Endothelial cell of umbilical vein (primary cell): Measurements from ENCODE around the gene OTP. TPM values are rescaled to one million over a fixed set of nuclear protein-coding genes. Genes with fewer than 3 reads are reported as not detected.

Experiments used
- BruUV-seq: library from RNA; stranded (reverse); fragments of 400-500 nt; replicated peaks from 2 replicates; lab custom pipeline; 2021; lab: Mats Ljungman, UMichigan
- CTCF ChIA-PET: fragments of 300-600, 350-600 bp; sonication (Branson Sonifier 250); formaldehyde crosslinking; loops from one replicate; lab custom pipeline; 2021; ENCODE audit warnings: antibody characterized with exemption, inconsistent platforms; lab: Charles Lee
- POLR2A ChIA-PET: fragments of 300-600, 350-600 bp; sonication (Branson Sonifier 250); formaldehyde crosslinking; loops from one replicate; lab custom pipeline; 2021; ENCODE audit warnings: antibody characterized with exemption, inconsistent platforms; lab: Charles Lee
- DNase-seq: peaks from one replicate; pipeline ENCODE4 v3.0.0-alpha.2; 2011; ENCODE audit warnings: low read depth, low spot score
- FAIRE-seq: peaks from 2 replicates; lab custom pipeline; 2011; peaks lifted over from hg19 to GRCh38; lab: Jason Lieb, UNC
- H2AFZ ChIP-seq: 2 replicates; pipeline ENCODE4 v1.6.0; 2012; ENCODE audit warnings: low read depth, low read length, control low read depth, inconsistent platforms
- H3K27ac ChIP-seq: 2 replicates; pipeline ENCODE4 v1.5.1; 2011; ENCODE audit warnings: low read depth, mild to moderate bottlenecking, control low read depth, low read length, moderate library complexity; ENCODE audit not compliant: insufficient read depth
- H3K27me3 ChIP-seq, 2 experiments: 2 replicates each; pipeline versions ENCODE4 v1.6.0 to v1.6.1; 2011; ENCODE audit warnings: low read length in 2 of 2, mixed read lengths in 1 of 2; ENCODE audit not compliant: control insufficient read depth in 2 of 2, insufficient read depth in 2 of 2
- H3K36me3 ChIP-seq, 2 experiments: 2 replicates in 1 of 2; 3 replicates in 1 of 2; pipeline ENCODE4 v1.5.1; 2011; ENCODE audit warnings: low read length in 2 of 2, mild to moderate bottlenecking in 1 of 2, moderate library complexity in 1 of 2; ENCODE audit not compliant: control insufficient read depth in 2 of 2, insufficient read depth in 2 of 2; ENCODE audit errors: extremely low read depth in 1 of 2
- H3K4me1 ChIP-seq: 3 replicates; pipeline ENCODE4 v1.5.1; 2011; ENCODE audit warnings: mild to moderate bottlenecking, low read length; ENCODE audit not compliant: control insufficient read depth, insufficient read depth; ENCODE audit errors: extremely low read depth
- H3K4me2 ChIP-seq: 2 replicates; pipeline ENCODE4 v1.6.1; 2011; ENCODE audit warnings: low read length, control low read depth, mixed read lengths; ENCODE audit not compliant: insufficient read depth
- H3K4me3 ChIP-seq, 3 experiments: fragments of 200-600 bp in 1 of 3; sonication (generic), shearing (Covaris generic) in 1 of 3; replicated peaks in 1 of 3; 2 replicates each; pipeline ENCODE4 v1.5.1; 2011 to 2016; ENCODE audit warnings: control low read depth in 3 of 3, low read length in 3 of 3, mild to moderate bottlenecking in 2 of 3, inconsistent platforms in 1 of 3, low read depth in 1 of 3, moderate library complexity in 1 of 3; ENCODE audit not compliant: insufficient read depth in 1 of 3
- H3K79me2 ChIP-seq: 2 replicates; pipeline ENCODE4 v1.6.0; 2012; ENCODE audit warnings: low read length, inconsistent platforms; ENCODE audit not compliant: control insufficient read depth, insufficient read depth
- H3K9ac ChIP-seq: replicated peaks from 2 replicates; pipeline ENCODE3; 2011; ENCODE audit warnings: low read length, control low read depth; ENCODE audit not compliant: insufficient read depth; ENCODE audit errors: extremely low read depth
- H3K9me1 ChIP-seq: replicated peaks from 3 replicates; pipeline ENCODE4 v1.6.0; 2011; ENCODE audit warnings: mild to moderate bottlenecking, low read length; ENCODE audit not compliant: control insufficient read depth, insufficient read depth; ENCODE audit errors: extremely low read depth
- H3K9me3 ChIP-seq: replicated peaks from 2 replicates; pipeline ENCODE4 v1.5.1; 2012; ENCODE audit warnings: low read length, inconsistent platforms; ENCODE audit not compliant: control insufficient read depth, insufficient read depth
- H4K20me1 ChIP-seq: replicated peaks from 2 replicates; pipeline ENCODE3; 2011; ENCODE audit warnings: mild to moderate bottlenecking, low read length; ENCODE audit not compliant: control insufficient read depth, insufficient read depth; ENCODE audit errors: extremely low read depth
- CTCF ChIP-seq, 2 donors: IDR thresholded peaks; 1 replicate in 1 of 2; 2 replicates in 1 of 2; pipeline ENCODE4 v1.5.1; 2011; ENCODE audit warnings: low read length in 2 of 2, mild to moderate bottlenecking in 2 of 2, moderate library complexity in 2 of 2, control low read depth in 1 of 2, inconsistent platforms in 1 of 2, low read depth in 1 of 2; ENCODE audit not compliant: insufficient read depth in 1 of 2; ENCODE audit errors: extremely low read depth in 1 of 2
- EZH2 ChIP-seq: IDR thresholded peaks from 2 replicates; pipeline ENCODE4 v1.6.1; 2012; ENCODE audit warnings: borderline replicate concordance, low read depth, mild to moderate bottlenecking, moderate library complexity, low read length, inconsistent platforms; ENCODE audit not compliant: severe bottlenecking
- FOS ChIP-seq: IDR thresholded peaks from 2 replicates; pipeline ENCODE4 v1.6.1; 2011; ENCODE audit warnings: mild to moderate bottlenecking, low read length, moderate library complexity, borderline replicate concordance; ENCODE audit not compliant: insufficient read depth
- GATA2 ChIP-seq: IDR thresholded peaks from 2 replicates; pipeline ENCODE4 v1.7.0; 2011; ENCODE audit warnings: low read depth, mild to moderate bottlenecking, moderate library complexity, mixed read lengths, low read length; ENCODE audit not compliant: insufficient read length, insufficient read depth
- JUN ChIP-seq: IDR thresholded peaks from 2 replicates; pipeline ENCODE4 v1.6.1; 2011; ENCODE audit warnings: borderline replicate concordance, low read depth; ENCODE audit not compliant: insufficient read length, insufficient read depth
- MAX ChIP-seq: IDR thresholded peaks from 2 replicates; pipeline ENCODE4 v1.6.1; 2011; ENCODE audit not compliant: insufficient read depth, insufficient read length
- MYC ChIP-seq: IDR thresholded peaks from one replicate; pipeline ENCODE4 v1.6.1; 2011; ENCODE audit warnings: mild to moderate bottlenecking, low read depth, low read length
- POLR2A ChIP-seq: IDR thresholded peaks from 2 replicates; pipeline ENCODE4 v1.6.1; 2012; ENCODE audit warnings: low read depth, mild to moderate bottlenecking, control low read depth, low read length
- POLR2AphosphoS5 ChIP-seq: IDR thresholded peaks from 2 replicates; pipeline ENCODE4 v1.6.1; 2012; ENCODE audit warnings: low read depth, mild to moderate bottlenecking, control low read depth, low read length, moderate library complexity; ENCODE audit not compliant: insufficient read depth
- dilution Hi-C: fragments of 300-500 bp; cut with MboI; formaldehyde crosslinking; loops from one replicate; pipeline ENCODE4 v1.15.0; 2019; ENCODE audit warnings: low sequenced_read_pairs; ENCODE audit not compliant: extremely low pct_ligation_motif_present
- intact Hi-C: fragments of 100-400 bp; cut with micrococcal nuclease; formaldehyde crosslinking; loops from one replicate; pipeline ENCODE4 v1.10.0; 2022
- polyA plus RNA-seq, 4 experiments: library from polyadenylated mRNA; depleted of rRNA in 3 of 4; stranded (reverse) in 3 of 4; unstranded in 1 of 4; fragments of >200 nt; gene quantifications; 2 replicates each; pipeline versions ENCODE4 v1.2.1 to v1.2.3, GENCODE V29; 2011 to 2012; ENCODE audit warnings: missing spikeins in 1 of 4
- total RNA-seq: library from RNA; stranded (reverse); gene quantifications from 2 replicates; pipeline ENCODE4 v1.2.3, GENCODE V29; 2021

Gene OTP
- total and polyA plus RNA-seq, 2 donors (not counting 3 experiments of a cell fraction or from before 2014, with no cell fraction given), result not detected

GRCh38 chr5:77607324-77607723 is 31.2 kb downstream of the OTP start:
- H3K4me1 ChIP-seq, result no peaks in the 10 kb centered on the region
- DNase-seq, result no peak
- H3K36me3 ChIP-seq, result no peaks in the 10 kb centered on the region
- intact Hi-C loops (no loop called here), dilution Hi-C loops (no loop called here)
- TF ChIP-seq MAX (no peak), POLR2A (no peak), FOS (no peak), MYC (no peak), JUN (no peak), GATA2 (no peak), CTCF (IDR thresholded peaks at IDR 0.05; ENCODE audit: extremely low read depth in 1 of 2, insufficient read depth in 1 of 2, low read depth in 1 of 2, low read length in 2 of 2) (no peak), EZH2 (no peak), POLR2AphosphoS5 (no peak)
- POLR2A ChIA-PET, result no interaction called here
- no peaks in the 10 kb centered on the region for H3K79me2 ChIP-seq
- BruUV-seq, result no TSS peak
- H3K27me3 ChIP-seq, result peaks cover 0 to 5% of the 10 kb centered on the region in 2 experiments
- no peaks in the 10 kb centered on the region for H4K20me1 ChIP-seq
- no peak overlapping the region for H3K4me2 ChIP-seq
- no peak overlapping the region for H3K4me3 ChIP-seq
- no peak overlapping the region for H3K27ac ChIP-seq
- CTCF ChIA-PET, result no interaction called here
- no peaks in the 10 kb centered on the region for H3K9me1 ChIP-seq
- H3K9ac ChIP-seq, result no peak overlapping the region
- no peaks in the 10 kb centered on the region for H3K9me3 ChIP-seq
- no peak for FAIRE-seq
- H2AFZ ChIP-seq, result no peak overlapping the region
